Right atrium auricular region (tissue), 2 donors: ENCODE measurements around the gene ABCA9. TPM values are rescaled to one million over a fixed set of nuclear protein-coding genes. Genes with fewer than 3 reads are reported as not detected.

Experiments
- DNase-seq: peaks from one replicate; pipeline ENCODE4 v3.0.0-alpha.2; 2019; ENCODE audit warnings: low spot score
- H3K27ac ChIP-seq, 2 donors: fragments of 200-600 bp; sonication (generic); 1 replicate in 1 of 2; 2 replicates in 1 of 2; pipeline ENCODE4 v1.5.1; 2016 to 2019
- H3K27me3 ChIP-seq, 2 donors: fragments of 200-600 bp; sonication (generic); one replicate each; pipeline versions ENCODE4 v1.5.1 to v1.6.0; 2017 to 2019
- H3K36me3 ChIP-seq: fragments of 200-600 bp; sonication (generic); one replicate; pipeline ENCODE4 v1.5.1; 2016
- H3K4me1 ChIP-seq, 2 donors: fragments of 200-600 bp; sonication (generic); one replicate each; pipeline versions ENCODE4 v1.5.1 to v1.6.0; 2017 to 2019
- H3K4me3 ChIP-seq, 2 donors: fragments of 200-600 bp; sonication (generic); 1 replicate in 1 of 2; 2 replicates in 1 of 2; pipeline ENCODE4 v1.5.1; 2017 to 2019; ENCODE audit warnings: mild to moderate bottlenecking in 1 of 2, moderate library complexity in 1 of 2
- H3K9me3 ChIP-seq, 2 donors: fragments of 200-600 bp; sonication (generic); one replicate each; pipeline ENCODE4 v1.5.1; 2019
- total RNA-seq, 2 donors: library from RNA; depleted of rRNA; stranded (reverse); fragments of >200 nt; gene quantifications; one replicate each; pipeline ENCODE4 v1.1.0, GENCODE V29; 2016
- TF ChIP-seq, protein P1 (sequence below), 2 donors: fragments of 200-600 bp; sonication (generic); IDR thresholded peaks; one replicate each; pipeline ENCODE4 v1.5.1; 2019; ENCODE audit warnings: antibody characterized with exemption in 2 of 2

Gene ABCA9
- total RNA-seq, 2 donors from 2014 or later = 11.3 to 11.8 TPM

DNA sequence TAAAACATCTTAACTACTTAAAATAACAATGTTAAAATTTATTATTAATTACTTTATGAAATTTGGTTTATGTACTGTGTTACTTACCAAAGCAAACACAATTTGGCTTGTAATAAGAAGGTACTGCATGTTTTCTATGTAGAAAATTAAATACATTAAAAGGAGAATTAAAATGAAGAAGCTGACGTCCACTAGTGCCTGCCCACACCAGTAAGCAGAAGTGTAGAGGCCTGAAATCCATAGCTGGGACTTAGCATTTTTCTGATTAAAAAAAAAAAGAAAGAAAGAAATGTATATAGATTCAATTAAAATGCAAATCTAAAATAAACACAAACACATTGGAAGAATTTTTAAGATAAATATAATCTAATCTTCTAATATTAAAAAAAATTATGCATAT is 35.8 kb upstream of the ABCA9 start:
- no peak for DNase-seq
- Histone ChIP-seq H3K27me3 (no peaks in the 10 kb centered on the region), H3K27ac (no peak overlapping the region), H3K4me3 (no peak overlapping the region), H3K36me3 (peaks cover 20% of the 10 kb centered on the region), H3K9me3 (no peaks in the 10 kb centered on the region), H3K4me1 (no peaks in the 10 kb centered on the region)
- TF ChIP-seq, protein P1, sequence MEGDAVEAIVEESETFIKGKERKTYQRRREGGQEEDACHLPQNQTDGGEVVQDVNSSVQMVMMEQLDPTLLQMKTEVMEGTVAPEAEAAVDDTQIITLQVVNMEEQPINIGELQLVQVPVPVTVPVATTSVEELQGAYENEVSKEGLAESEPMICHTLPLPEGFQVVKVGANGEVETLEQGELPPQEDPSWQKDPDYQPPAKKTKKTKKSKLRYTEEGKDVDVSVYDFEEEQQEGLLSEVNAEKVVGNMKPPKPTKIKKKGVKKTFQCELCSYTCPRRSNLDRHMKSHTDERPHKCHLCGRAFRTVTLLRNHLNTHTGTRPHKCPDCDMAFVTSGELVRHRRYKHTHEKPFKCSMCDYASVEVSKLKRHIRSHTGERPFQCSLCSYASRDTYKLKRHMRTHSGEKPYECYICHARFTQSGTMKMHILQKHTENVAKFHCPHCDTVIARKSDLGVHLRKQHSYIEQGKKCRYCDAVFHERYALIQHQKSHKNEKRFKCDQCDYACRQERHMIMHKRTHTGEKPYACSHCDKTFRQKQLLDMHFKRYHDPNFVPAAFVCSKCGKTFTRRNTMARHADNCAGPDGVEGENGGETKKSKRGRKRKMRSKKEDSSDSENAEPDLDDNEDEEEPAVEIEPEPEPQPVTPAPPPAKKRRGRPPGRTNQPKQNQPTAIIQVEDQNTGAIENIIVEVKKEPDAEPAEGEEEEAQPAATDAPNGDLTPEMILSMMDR (IDR thresholded peaks at IDR 0.05) = no peak

DNA sequence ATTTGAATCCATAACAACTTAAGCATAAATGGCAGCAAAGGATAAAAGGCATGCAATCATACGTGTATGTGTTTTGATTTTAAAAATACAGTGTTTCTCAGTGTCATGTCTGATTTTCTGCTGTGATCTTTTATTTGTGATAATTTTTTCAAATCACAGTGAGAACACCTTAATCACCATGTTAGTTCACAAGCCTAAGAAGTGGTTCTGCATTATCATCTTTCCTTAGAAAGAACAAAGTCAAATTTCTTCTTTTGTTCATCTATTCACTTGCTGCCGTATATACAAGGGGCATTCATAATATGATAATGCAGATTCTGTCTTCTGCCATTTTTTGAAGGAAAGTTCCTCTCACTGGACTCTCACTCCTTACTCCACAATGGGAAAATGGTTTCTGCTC is 33.3 kb upstream of the ABCA9 start:
- Histone ChIP-seq H3K4me3 (no peak overlapping the region), H3K4me1 (no peaks in the 10 kb centered on the region), H3K27me3 (no peaks in the 10 kb centered on the region), H3K9me3 (no peaks in the 10 kb centered on the region), H3K27ac (no peak overlapping the region), H3K36me3 (peaks cover 20% of the 10 kb centered on the region)
- DNase-seq = no peak
- TF ChIP-seq, protein P1 (IDR thresholded peaks at IDR 0.05) = no peak

DNA sequence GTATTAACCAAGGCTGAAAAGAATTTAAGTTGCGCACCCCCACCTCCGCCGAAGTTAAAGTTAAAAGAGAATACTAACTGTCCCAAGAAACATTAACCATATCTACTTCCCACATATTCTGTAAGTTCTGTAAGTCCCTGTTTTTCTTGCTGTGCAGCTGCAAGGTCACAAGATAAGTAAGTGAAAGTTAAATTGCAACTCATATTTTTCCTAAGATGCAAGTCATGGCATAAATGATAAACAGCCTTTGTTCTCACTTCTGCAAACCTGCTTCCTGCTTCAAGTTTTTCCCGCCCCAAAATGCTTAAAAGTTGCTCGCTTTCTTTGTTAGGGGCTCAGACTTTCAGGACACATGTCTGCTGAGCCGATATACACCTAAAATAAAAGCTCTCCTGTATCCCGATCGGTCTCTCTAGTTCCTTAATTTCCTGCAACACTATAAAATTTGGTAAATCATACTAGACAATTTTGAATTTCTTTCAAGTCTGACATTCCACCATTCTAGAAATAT is 32.6 kb upstream of the ABCA9 start:
- no peak overlapping the region for H3K27ac ChIP-seq
- no peak overlapping the region for H3K4me3 ChIP-seq
- no peaks in the 10 kb centered on the region for H3K9me3 ChIP-seq
- no peaks in the 10 kb centered on the region for H3K4me1 ChIP-seq
- TF ChIP-seq, protein P1 (IDR thresholded peaks at IDR 0.05) = no peak
- DNase-seq = no peak
- peaks cover 20% of the 10 kb centered on the region for H3K36me3 ChIP-seq
- no peaks in the 10 kb centered on the region for H3K27me3 ChIP-seq

DNA sequence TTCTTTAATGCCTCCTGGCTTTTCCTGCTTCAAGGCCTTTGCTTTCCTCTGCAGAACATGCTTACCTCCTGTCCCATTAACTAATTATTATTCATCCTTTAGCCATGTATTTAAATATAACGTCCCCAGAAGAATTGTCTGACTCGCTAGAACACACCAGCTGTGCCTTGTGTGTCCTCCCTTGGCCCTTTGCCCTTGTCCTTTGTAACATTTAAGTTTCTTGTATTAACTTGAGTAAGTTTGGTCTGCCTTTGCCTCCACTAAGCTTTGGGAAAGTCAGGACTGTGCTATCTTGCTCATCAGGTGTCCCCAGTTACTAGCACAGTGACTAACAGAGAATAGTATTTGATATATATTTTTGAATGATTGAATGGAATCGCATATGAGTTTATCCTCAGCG is 29.6 kb upstream of the ABCA9 start:
- H3K27me3 ChIP-seq = no peaks in the 10 kb centered on the region
- DNase-seq = no peak
- H3K4me3 ChIP-seq = no peak overlapping the region
- H3K9me3 ChIP-seq = no peaks in the 10 kb centered on the region
- no peak overlapping the region for H3K27ac ChIP-seq
- peaks cover 20% of the 10 kb centered on the region for H3K36me3 ChIP-seq
- TF ChIP-seq, protein P1 (IDR thresholded peaks at IDR 0.05) = no peak
- no peaks in the 10 kb centered on the region for H3K4me1 ChIP-seq

DNA sequence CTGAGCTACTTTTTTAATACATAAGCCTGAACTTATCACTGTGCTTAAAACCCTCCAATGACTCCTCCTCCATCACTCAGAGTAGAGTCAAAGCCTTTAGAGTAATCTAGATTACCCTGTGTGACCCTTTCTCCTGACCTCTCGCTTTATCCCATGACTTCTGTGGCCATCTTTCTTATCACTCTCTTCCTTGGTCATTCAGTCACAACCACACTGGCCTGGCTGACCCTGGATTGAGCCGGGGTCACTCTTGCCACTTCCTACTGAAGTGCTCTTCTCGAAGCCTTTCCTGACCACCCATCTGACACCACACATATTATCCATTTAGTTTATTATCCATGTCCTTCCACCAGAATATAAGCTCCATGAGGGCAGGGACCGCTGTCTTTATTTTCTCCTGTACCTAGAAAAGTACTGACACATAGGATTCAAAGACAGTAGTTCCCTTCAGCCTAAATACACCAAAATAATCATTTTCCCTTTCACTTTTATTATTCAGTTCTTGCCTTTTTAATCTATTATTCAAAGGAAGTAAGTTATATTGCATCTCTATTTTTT is 28.0 kb upstream of the ABCA9 start:
- peaks cover 30% of the 10 kb centered on the region for H3K36me3 ChIP-seq
- no peaks in the 10 kb centered on the region for H3K9me3 ChIP-seq
- no peak overlapping the region for H3K27ac ChIP-seq
- H3K4me3 ChIP-seq = no peak overlapping the region
- no peak for DNase-seq
- TF ChIP-seq, protein P1 (IDR thresholded peaks at IDR 0.05) = no peak
- H3K27me3 ChIP-seq = no peaks in the 10 kb centered on the region
- H3K4me1 ChIP-seq = no peaks in the 10 kb centered on the region

DNA sequence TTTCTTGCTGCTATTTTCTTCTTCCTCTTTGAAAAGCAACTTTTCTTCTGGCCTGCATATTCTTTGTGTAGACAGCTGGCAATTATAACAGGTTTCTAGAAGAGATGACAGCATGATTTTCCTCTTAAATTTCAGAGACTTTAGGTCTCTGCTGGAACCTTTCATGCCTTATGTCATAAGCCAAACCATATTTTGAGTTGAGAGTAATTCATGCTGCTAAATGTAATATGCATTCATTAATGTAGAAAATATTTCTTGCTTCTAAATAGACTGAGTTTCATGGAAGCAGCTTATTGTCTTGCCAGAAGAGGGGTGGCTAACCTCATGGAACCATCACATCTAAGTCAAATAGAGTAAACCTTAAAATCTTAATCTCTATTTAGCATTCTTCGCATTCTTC is 25.9 kb upstream of the ABCA9 start:
- Histone ChIP-seq H3K27me3 (no peaks in the 10 kb centered on the region), H3K4me1 (no peaks in the 10 kb centered on the region), H3K4me3 (no peak overlapping the region), H3K27ac (no peak overlapping the region), H3K9me3 (peaks cover 0 to 9% of the 10 kb centered on the region in 2 donors), H3K36me3 (peaks cover 47% of the 10 kb centered on the region)
- TF ChIP-seq, protein P1 (IDR thresholded peaks at IDR 0.05) = no peak
- no peak for DNase-seq
